Transverse colon (tissue), 4 donors: Measurements from ENCODE around the gene PSMB11.

ENCODE experiments used
- CTCF ChIP-seq, 5 experiments: fragments of 200-600 bp in 3 of 5; fragments of 450-650 bp in 2 of 5; sonication (generic) in 3 of 5; IDR thresholded peaks; 1 replicate in 2 of 5; 2 replicates in 3 of 5; pipeline ENCODE4 v1.5.1; 2016 to 2017; ENCODE audit warnings: antibody characterized with exemption in 5 of 5, inconsistent platforms in 3 of 5, mild to moderate bottlenecking in 2 of 5, moderate library complexity in 1 of 5
- EP300 ChIP-seq: sonication (generic); formaldehyde crosslinking; IDR thresholded peaks from one replicate; pipeline ENCODE4 v1.6.1; 2017; ENCODE audit warnings: antibody characterized with exemption, low read depth
- POLR2A ChIP-seq: fragments of 450-650 bp; IDR thresholded peaks from one replicate; pipeline ENCODE4 v1.6.1; 2016; ENCODE audit warnings: antibody characterized with exemption, mild to moderate bottlenecking, moderate library complexity
- POLR2AphosphoS5 ChIP-seq, 3 donors: sonication (generic); formaldehyde crosslinking; IDR thresholded peaks; one replicate each; pipeline ENCODE4 v1.6.1; 2016; ENCODE audit warnings: antibody characterized with exemption in 3 of 3

- TF ChIP-seq CTCF (IDR thresholded peaks at IDR 0.05) (no peak), EP300 (no peak), POLR2A (no peak), POLR2AphosphoS5 (IDR thresholded peaks at IDR 0.05) (no peak)
Observed at GRCh38 chr14:23093104-23093503, 51.1 kb downstream of the PSMB11 start.
